Retinal pigment epithelial cell (primary cell): ENCODE measurements around the gene MAN2C1.
"Not testable (repeated sequence)": the region's sequence is repeated elsewhere in the genome, so short reads cannot be mapped to it uniquely, and the experiment has no call there.

Source experiments
- DNase-seq: peaks from one replicate; pipeline ENCODE4 v3.0.0-alpha.2; 2010; ENCODE audit warnings: low read depth
- H3K4me3 ChIP-seq: 2 replicates; pipeline ENCODE4 v1.5.1; 2011; ENCODE audit warnings: mild to moderate bottlenecking, low read length, control low read depth, moderate library complexity
- CTCF ChIP-seq: conservative IDR thresholded peaks from 2 replicates; pipeline ENCODE4 v1.5.1; 2011; ENCODE audit warnings: low read depth, low read length, control low read depth, inconsistent platforms

MAN2C1 gene

GRCh38 chr15:75328493-75329314, 39.7 kb downstream of the MAN2C1 start:
- no peak for TF ChIP-seq CTCF
- H3K4me3 ChIP-seq = no peak overlapping the region
- no peak for DNase-seq

GRCh38 chr15:75327491-75327890, 40.9 kb downstream of the MAN2C1 start:
- no peak overlapping the region for H3K4me3 ChIP-seq
- no peak for DNase-seq
- no peak for TF ChIP-seq CTCF

- no peak for TF ChIP-seq CTCF
- no peak for DNase-seq
- H3K4me3 ChIP-seq = no peak overlapping the region
Measured at GRCh38 chr15:75327005-75327404, 41.4 kb downstream of the MAN2C1 start.

GRCh38 chr15:75325922-75326321, 42.5 kb downstream of the MAN2C1 start:
- DNase-seq = no peak
- H3K4me3 ChIP-seq = no peak overlapping the region
- no peak for TF ChIP-seq CTCF

- TF ChIP-seq CTCF = no peak
- no peak overlapping the region for H3K4me3 ChIP-seq
- no peak for DNase-seq
Measured at GRCh38 chr15:75321711-75322110, 46.7 kb downstream of the MAN2C1 start.

- not testable (repeated sequence) for H3K4me3 ChIP-seq, DNase-seq
Measured at GRCh38 chr15:75319231-75319897, 49.0 kb downstream of the MAN2C1 start.

GRCh38 chr15:75314552-75315290, 53.7 kb downstream of the MAN2C1 start:
- no peak overlapping the region for H3K4me3 ChIP-seq
- TF ChIP-seq CTCF = no peak
- DNase-seq = no peak
